Measurements from ENCODE around the gene FAM124B.

The FAM124B gene

GRCh38 chr2:224381521-224382279 is 20.2 kb downstream of the FAM124B start:
- DNase-seq, result no peak
- no peak for TF ChIP-seq GATA1 (IDR thresholded peaks at IDR 0.05; ENCODE audit: low read depth, low read length)
- no peak for TF ChIP-seq POLR2A (IDR thresholded peaks at IDR 0.05; ENCODE audit: low read length)

GRCh38 chr2:224379986-224380385 is 21.9 kb downstream of the FAM124B start:
- no peak for DNase-seq
- TF ChIP-seq GATA1 (IDR thresholded peaks at IDR 0.05; ENCODE audit: low read depth, low read length), result no peak
- TF ChIP-seq POLR2A (IDR thresholded peaks at IDR 0.05; ENCODE audit: low read length), result no peak

- no peak for TF ChIP-seq GATA1 (IDR thresholded peaks at IDR 0.05; ENCODE audit: low read depth, low read length)
- no peak for TF ChIP-seq POLR2A (IDR thresholded peaks at IDR 0.05; ENCODE audit: low read length)
- DNase-seq, result no peak
Measured at GRCh38 chr2:224379172-224379571, 22.7 kb downstream of the FAM124B start.

- DNase-seq, result no peak
- TF ChIP-seq GATA1 (IDR thresholded peaks at IDR 0.05; ENCODE audit: low read depth, low read length), result no peak
Measured at GRCh38 chr2:224378701-224379097, 23.2 kb downstream of the FAM124B start.

- no peak for DNase-seq
Measured at GRCh38 chr2:224377751-224378700, 23.9 kb downstream of the FAM124B start.

GRCh38 chr2:224372641-224373040 is 29.3 kb downstream of the FAM124B start:
- no peak for DNase-seq
- TF ChIP-seq GATA1 (IDR thresholded peaks at IDR 0.05; ENCODE audit: low read depth, low read length), result no peak
- no peak for TF ChIP-seq POLR2A (IDR thresholded peaks at IDR 0.05; ENCODE audit: low read length)

More at GRCh38 chr2:224377751-224378700, 23.9 kb downstream of the FAM124B start:
- TF ChIP-seq GATA1 (IDR thresholded peaks at IDR 0.05; ENCODE audit: low read depth, low read length) (no peak), POLR2A (IDR thresholded peaks at IDR 0.05; ENCODE audit: low read length) (no peak)

GRCh38 chr2:224369028-224369632 is 32.8 kb downstream of the FAM124B start:
- TF ChIP-seq GATA1 (IDR thresholded peaks at IDR 0.05; ENCODE audit: low read depth, low read length) (no peak), POLR2A (IDR thresholded peaks at IDR 0.05; ENCODE audit: low read length) (no peak)
- peak; percentile 50 to 68 for DNase-seq

- no peak for TF ChIP-seq POLR2A (IDR thresholded peaks at IDR 0.05; ENCODE audit: low read length)
- TF ChIP-seq GATA1 (IDR thresholded peaks at IDR 0.05; ENCODE audit: low read depth, low read length), result no peak
- no peak for DNase-seq
Measured at GRCh38 chr2:224366267-224366844, 35.6 kb downstream of the FAM124B start.

- TF ChIP-seq POLR2A (IDR thresholded peaks at IDR 0.05; ENCODE audit: low read length), result no peak
- TF ChIP-seq GATA1 (IDR thresholded peaks at IDR 0.05; ENCODE audit: low read depth, low read length), result no peak
- DNase-seq, result no peak
Measured at GRCh38 chr2:224365331-224365730, 36.6 kb downstream of the FAM124B start.

- DNase-seq, result no peak
- no peak for TF ChIP-seq GATA1 (IDR thresholded peaks at IDR 0.05; ENCODE audit: low read depth, low read length)
- no peak for TF ChIP-seq POLR2A (IDR thresholded peaks at IDR 0.05; ENCODE audit: low read length)
Measured at GRCh38 chr2:224363281-224363680, 38.6 kb downstream of the FAM124B start.

- no peak for TF ChIP-seq POLR2A (IDR thresholded peaks at IDR 0.05; ENCODE audit: low read length)
- no peak for TF ChIP-seq GATA1 (IDR thresholded peaks at IDR 0.05; ENCODE audit: low read depth, low read length)
- no peak for DNase-seq
Measured at GRCh38 chr2:224362094-224362493, 39.8 kb downstream of the FAM124B start.

GRCh38 chr2:224360801-224361251 is 41.1 kb downstream of the FAM124B start:
- DNase-seq, result no peak
- TF ChIP-seq GATA1 (IDR thresholded peaks at IDR 0.05; ENCODE audit: low read depth, low read length), result no peak
- no peak for TF ChIP-seq POLR2A (IDR thresholded peaks at IDR 0.05; ENCODE audit: low read length)

GRCh38 chr2:224359569-224359968 is 42.3 kb downstream of the FAM124B start:
- peak; percentile 3 to 5 for DNase-seq
- TF ChIP-seq GATA1 (IDR thresholded peaks at IDR 0.05; ENCODE audit: low read depth, low read length), result no peak
- TF ChIP-seq POLR2A (IDR thresholded peaks at IDR 0.05; ENCODE audit: low read length), result no peak

Measured in erythroblast (primary cell).